ENCODE measurements around the gene KIF20B. TPM values are rescaled to one million over a fixed set of nuclear protein-coding genes. Genes with fewer than 3 reads are reported as not detected.

KIF20B gene
- total RNA-seq, 2 experiments from 2014 or later, result 17.1 to 18.4 TPM

DNA sequence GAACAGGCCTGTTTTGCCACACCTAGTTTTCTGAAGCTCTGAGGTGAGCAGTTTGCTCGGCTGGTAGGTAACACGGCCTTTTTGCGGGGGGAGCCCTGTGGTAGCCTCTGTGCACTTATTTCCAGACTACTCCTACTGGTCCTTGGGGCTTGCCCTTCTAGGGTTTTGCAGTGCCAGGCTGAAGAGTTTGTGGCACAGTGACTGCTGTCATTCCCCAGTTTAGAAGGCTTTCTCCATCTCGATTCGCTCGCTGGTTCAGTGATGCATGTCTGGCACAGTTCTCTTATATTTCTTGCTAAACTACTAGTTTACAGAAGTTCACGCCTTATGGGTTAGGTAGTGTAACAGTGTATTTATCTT, 711 bp downstream of the KIF20B start:
- CTCF ChIA-PET, result no interaction called here
- peak overlapping the region; percentile 87 for H3K4me3 ChIP-seq (ENCODE audit: low read length)
- no peaks in the 10 kb centered on the region for H3K27me3 ChIP-seq (ENCODE audit: control insufficient read depth in 1 of 2, insufficient read depth in 2 of 2, low read length in 2 of 2)
- H3K27ac Mint-ChIP-seq, result peak overlapping the region; percentile 99
- intact Hi-C loops (cut with DNase I, micrococcal nuclease), result loop anchor here (5.0 to 10.0 kb wide), 8 partner anchors 275 to 1887 kb away; partner anchors contain the start of genes LIPA (in 2 of the 2), ATAD1 (in 1 of the 2), IFIT5 (in 1 of the 2) and PCGF5 (in 1 of the 2)
- peak overlapping the region; percentile 97 for H3K4me3 Mint-ChIP-seq
- DNase-seq, result peak in 7 of 14 experiments; percentile 1 to 44 (median 7)
- H3K9me3 Mint-ChIP-seq, result no peaks in the 10 kb centered on the region
- TF ChIP-seq, protein P1, sequence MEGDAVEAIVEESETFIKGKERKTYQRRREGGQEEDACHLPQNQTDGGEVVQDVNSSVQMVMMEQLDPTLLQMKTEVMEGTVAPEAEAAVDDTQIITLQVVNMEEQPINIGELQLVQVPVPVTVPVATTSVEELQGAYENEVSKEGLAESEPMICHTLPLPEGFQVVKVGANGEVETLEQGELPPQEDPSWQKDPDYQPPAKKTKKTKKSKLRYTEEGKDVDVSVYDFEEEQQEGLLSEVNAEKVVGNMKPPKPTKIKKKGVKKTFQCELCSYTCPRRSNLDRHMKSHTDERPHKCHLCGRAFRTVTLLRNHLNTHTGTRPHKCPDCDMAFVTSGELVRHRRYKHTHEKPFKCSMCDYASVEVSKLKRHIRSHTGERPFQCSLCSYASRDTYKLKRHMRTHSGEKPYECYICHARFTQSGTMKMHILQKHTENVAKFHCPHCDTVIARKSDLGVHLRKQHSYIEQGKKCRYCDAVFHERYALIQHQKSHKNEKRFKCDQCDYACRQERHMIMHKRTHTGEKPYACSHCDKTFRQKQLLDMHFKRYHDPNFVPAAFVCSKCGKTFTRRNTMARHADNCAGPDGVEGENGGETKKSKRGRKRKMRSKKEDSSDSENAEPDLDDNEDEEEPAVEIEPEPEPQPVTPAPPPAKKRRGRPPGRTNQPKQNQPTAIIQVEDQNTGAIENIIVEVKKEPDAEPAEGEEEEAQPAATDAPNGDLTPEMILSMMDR (IDR thresholded peaks at IDR 0.05), result no peak
- no peaks in the 10 kb centered on the region for H3K27me3 Mint-ChIP-seq
- no peaks in the 10 kb centered on the region for H3K36me3 ChIP-seq (ENCODE audit: insufficient read depth, low read length)
- H3K27ac ChIP-seq (ENCODE audit: low read depth in 1 of 2, low read length in 2 of 2), result peak overlapping the region; percentile 70 to 78
- ATAC-seq (ENCODE audit: poor library complexity), result no peak
- POLR2A ChIA-PET, result interaction anchor here (1.4 to 2.1 kb wide), 8 partner anchors 13 to 711 kb away, joined by 5 to 29 read pairs (median 8); partner anchors contain the start of genes FAS, IFIT2, IFIT5 and LIPA
- H3K4me1 Mint-ChIP-seq (ENCODE audit: low read depth), result peaks cover 47% of the 10 kb centered on the region
- peaks cover 8% of the 10 kb centered on the region for H3K36me3 Mint-ChIP-seq (ENCODE audit: low read depth)
- H3K4me1 ChIP-seq (ENCODE audit: insufficient read depth, low read length), result peaks cover 9% of the 10 kb centered on the region
- H3K9me3 ChIP-seq (ENCODE audit: control insufficient read depth in 1 of 2, insufficient read depth in 1 of 2, low read length in 2 of 2), result no peaks in the 10 kb centered on the region

DNA sequence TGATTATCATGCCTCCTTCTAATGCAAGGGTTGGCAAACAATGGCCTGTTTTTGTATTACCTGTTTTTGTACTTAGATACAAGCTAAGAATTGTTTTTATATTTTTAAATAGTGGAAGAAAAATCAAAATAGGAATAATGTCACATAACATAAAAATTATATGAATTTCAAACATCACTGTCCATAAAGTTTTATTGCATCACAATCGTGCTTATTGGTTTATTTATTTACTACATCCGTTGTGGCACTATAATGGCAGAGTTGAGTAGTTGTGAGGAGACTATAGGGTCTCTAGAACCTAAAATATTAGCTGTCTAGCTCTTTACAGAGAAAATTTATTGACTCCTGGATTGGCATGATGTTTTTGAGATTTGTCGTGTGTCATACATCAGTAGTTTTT, 4.1 kb downstream of the KIF20B start:
- CTCF ChIA-PET, result interaction anchor here (0.6 kb wide), 1 partner anchor 313 kb away, joined by 3 read pairs; the partner anchor contains the start of gene IFIT1
- no peaks in the 10 kb centered on the region for H3K9me3 Mint-ChIP-seq
- intact Hi-C loops (cut with DNase I, micrococcal nuclease), result loop anchor here (10.0 kb wide), 5 partner anchors 451 to 1891 kb away; partner anchors contain the start of genes ATAD1 (in 1 of the 2), LIPA (in 1 of the 2), PCGF5 (in 1 of the 2) and RPP30 (in 1 of the 2)
- peaks cover 45% of the 10 kb centered on the region for H3K4me1 Mint-ChIP-seq (ENCODE audit: low read depth)
- POLR2A ChIA-PET, result no interaction called here
- peaks cover 8% of the 10 kb centered on the region for H3K36me3 Mint-ChIP-seq (ENCODE audit: low read depth)
- no peaks in the 10 kb centered on the region for H3K27me3 ChIP-seq (ENCODE audit: control insufficient read depth in 1 of 2, insufficient read depth in 2 of 2, low read length in 2 of 2)
- no peaks in the 10 kb centered on the region for H3K27me3 Mint-ChIP-seq
- no peak for DNase-seq
- ATAC-seq (ENCODE audit: poor library complexity), result no peak
- TF ChIP-seq, protein P1 (IDR thresholded peaks at IDR 0.05), result no peak
- H3K36me3 ChIP-seq (ENCODE audit: insufficient read depth, low read length), result no peaks in the 10 kb centered on the region
- H3K27ac ChIP-seq (ENCODE audit: low read depth in 1 of 2, low read length in 2 of 2), result no peak overlapping the region
- no peaks in the 10 kb centered on the region for H3K9me3 ChIP-seq (ENCODE audit: control insufficient read depth in 1 of 2, insufficient read depth in 1 of 2, low read length in 2 of 2)
- no peak overlapping the region for H3K27ac Mint-ChIP-seq
- H3K4me3 ChIP-seq (ENCODE audit: low read length), result no peak overlapping the region
- no peak overlapping the region for H3K4me3 Mint-ChIP-seq
- H3K4me1 ChIP-seq (ENCODE audit: insufficient read depth, low read length), result peaks cover 9% of the 10 kb centered on the region

DNA sequence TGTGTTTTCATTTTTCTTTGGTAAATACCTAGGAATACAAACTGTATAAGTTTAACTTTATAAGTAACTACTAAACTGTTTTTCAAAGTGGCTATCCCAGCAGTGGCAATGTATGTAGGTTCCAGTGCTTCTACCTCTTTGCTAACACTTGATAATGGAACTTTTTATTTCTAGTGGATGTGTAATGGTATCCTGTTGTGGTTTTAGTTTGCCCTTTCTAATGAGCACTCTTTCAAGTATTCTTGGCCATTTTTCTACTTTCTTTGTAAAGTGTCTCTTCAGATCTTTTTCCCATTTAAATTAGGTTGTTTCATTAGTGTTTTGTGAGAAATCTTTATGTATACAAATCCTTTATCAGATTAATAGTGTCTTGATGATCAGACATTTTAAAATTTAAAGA, 4.6 kb downstream of the KIF20B start:
- ChIA-PET CTCF (interaction anchor here (0.6 kb wide), 1 partner anchor 314 kb away, joined by 3 read pairs; the partner anchor contains the start of gene IFIT1), POLR2A (no interaction called here)
- peaks cover 12% of the 10 kb centered on the region for H3K36me3 Mint-ChIP-seq (ENCODE audit: low read depth)
- no peak overlapping the region for H3K27ac Mint-ChIP-seq
- TF ChIP-seq, protein P1 (IDR thresholded peaks at IDR 0.05), result no peak
- peaks cover 7% of the 10 kb centered on the region for H3K4me1 ChIP-seq (ENCODE audit: insufficient read depth, low read length)
- intact Hi-C loops (cut with DNase I, micrococcal nuclease), result loop anchor here (10.0 kb wide), 5 partner anchors 451 to 1891 kb away; partner anchors contain the start of genes ATAD1 (in 1 of the 2), LIPA (in 1 of the 2), PCGF5 (in 1 of the 2) and RPP30 (in 1 of the 2)
- no peaks in the 10 kb centered on the region for H3K27me3 ChIP-seq (ENCODE audit: control insufficient read depth in 1 of 2, insufficient read depth in 2 of 2, low read length in 2 of 2)
- peaks cover 40% of the 10 kb centered on the region for H3K4me1 Mint-ChIP-seq (ENCODE audit: low read depth)
- H3K27me3 Mint-ChIP-seq, result no peaks in the 10 kb centered on the region
- no peak overlapping the region for H3K27ac ChIP-seq (ENCODE audit: low read depth in 1 of 2, low read length in 2 of 2)
- H3K9me3 ChIP-seq (ENCODE audit: control insufficient read depth in 1 of 2, insufficient read depth in 1 of 2, low read length in 2 of 2), result no peaks in the 10 kb centered on the region
- ATAC-seq (ENCODE audit: poor library complexity) (no peak), DNase-seq (peak in 1 of 14 experiments; percentile 9)
- no peak overlapping the region for H3K4me3 ChIP-seq (ENCODE audit: low read length)
- H3K9me3 Mint-ChIP-seq, result no peaks in the 10 kb centered on the region
- no peaks in the 10 kb centered on the region for H3K36me3 ChIP-seq (ENCODE audit: insufficient read depth, low read length)
- H3K4me3 Mint-ChIP-seq, result no peak overlapping the region

All from CD4-positive, alpha-beta T cell (primary cell).